Common myeloid progenitor, CD34-positive (primary cell): ENCODE measurements around the gene NR2C2.

Experiments
- CTCF ChIA-PET: fragments of 350-600 bp; sonication (Branson Sonifier 250); formaldehyde crosslinking; loops from one replicate; lab custom pipeline; 2021; ENCODE audit warnings: antibody characterized with exemption; lab: Charles Lee
- POLR2A ChIA-PET: fragments of 350-600 bp; sonication (Branson Sonifier 250); formaldehyde crosslinking; loops from one replicate; lab custom pipeline; 2021; ENCODE audit warnings: antibody characterized with exemption; lab: Charles Lee
- DNase-seq, 3 donors: peaks; one replicate each; pipeline versions ENCODE4 v3.0.0 to v3.0.0-alpha.2; 2013
- H3K27ac ChIP-seq, 2 experiments: 1 replicate in 1 of 2; 2 replicates in 1 of 2; pipeline ENCODE4 v1.7.0; 2013; ENCODE audit warnings: inconsistent platforms in 2 of 2, low read length in 2 of 2, mild to moderate bottlenecking in 2 of 2, low read depth in 1 of 2, moderate library complexity in 1 of 2; ENCODE audit not compliant: severe bottlenecking in 2 of 2, insufficient read depth in 1 of 2, poor library complexity in 1 of 2
- H3K27me3 ChIP-seq, 5 experiments: replicated peaks in 2 of 5; 1 replicate in 3 of 5; 2 replicates in 2 of 5; pipeline versions ENCODE4 v1.6.1 to v1.7.0; 2013; ENCODE audit warnings: low read length in 4 of 5, mild to moderate bottlenecking in 2 of 5, moderate library complexity in 2 of 5, inconsistent platforms in 1 of 5; ENCODE audit not compliant: insufficient read depth in 5 of 5, control insufficient read depth in 4 of 5
- H3K36me3 ChIP-seq, 4 experiments: 1 replicate in 2 of 4; 2 replicates in 2 of 4; pipeline versions ENCODE4 v1.6.1 to v1.7.0; 2013; ENCODE audit warnings: low read length in 3 of 4, control low read depth in 1 of 4, mild to moderate bottlenecking in 1 of 4; ENCODE audit not compliant: control insufficient read depth in 4 of 4, insufficient read depth in 4 of 4
- H3K4me1 ChIP-seq, 4 experiments: 1 replicate in 3 of 4; 2 replicates in 1 of 4; pipeline versions ENCODE4 v1.6.1 to v1.7.1; 2013; ENCODE audit warnings: low read length in 3 of 4, mild to moderate bottlenecking in 3 of 4, control low read depth in 1 of 4, inconsistent platforms in 1 of 4, moderate library complexity in 1 of 4; ENCODE audit not compliant: control insufficient read depth in 4 of 4, insufficient read depth in 4 of 4; ENCODE audit errors: control extremely low read depth in 1 of 4
- H3K4me3 ChIP-seq, 7 experiments: 1 replicate in 4 of 7; 2 replicates in 3 of 7; pipeline versions ENCODE4 v1.5.1 to v1.7.0; 2013; ENCODE audit warnings: mild to moderate bottlenecking in 7 of 7, low read length in 6 of 7, moderate library complexity in 6 of 7, inconsistent platforms in 2 of 7, low read depth in 2 of 7, control low read depth in 1 of 7; ENCODE audit not compliant: insufficient read depth in 4 of 7, control insufficient read depth in 1 of 7; ENCODE audit errors: extremely low read depth in 1 of 7
- H3K9me3 ChIP-seq, 5 experiments: 1 replicate in 4 of 5; 2 replicates in 1 of 5; pipeline versions ENCODE4 v1.6.1 to v1.7.1; 2013; ENCODE audit warnings: low read length in 4 of 5, mild to moderate bottlenecking in 2 of 5, inconsistent platforms in 1 of 5, low read depth in 1 of 5, moderate library complexity in 1 of 5; ENCODE audit not compliant: control insufficient read depth in 4 of 5, insufficient read depth in 2 of 5; ENCODE audit errors: control extremely low read depth in 1 of 5
- WGBS: methylation state at CpG from one replicate; pipeline ENCODE4 v1.1.5; 2013; ENCODE audit not compliant: insufficient coverage; 5-methylcytosine and 5-hydroxymethylcytosine counted together

The NR2C2 gene

DNA sequence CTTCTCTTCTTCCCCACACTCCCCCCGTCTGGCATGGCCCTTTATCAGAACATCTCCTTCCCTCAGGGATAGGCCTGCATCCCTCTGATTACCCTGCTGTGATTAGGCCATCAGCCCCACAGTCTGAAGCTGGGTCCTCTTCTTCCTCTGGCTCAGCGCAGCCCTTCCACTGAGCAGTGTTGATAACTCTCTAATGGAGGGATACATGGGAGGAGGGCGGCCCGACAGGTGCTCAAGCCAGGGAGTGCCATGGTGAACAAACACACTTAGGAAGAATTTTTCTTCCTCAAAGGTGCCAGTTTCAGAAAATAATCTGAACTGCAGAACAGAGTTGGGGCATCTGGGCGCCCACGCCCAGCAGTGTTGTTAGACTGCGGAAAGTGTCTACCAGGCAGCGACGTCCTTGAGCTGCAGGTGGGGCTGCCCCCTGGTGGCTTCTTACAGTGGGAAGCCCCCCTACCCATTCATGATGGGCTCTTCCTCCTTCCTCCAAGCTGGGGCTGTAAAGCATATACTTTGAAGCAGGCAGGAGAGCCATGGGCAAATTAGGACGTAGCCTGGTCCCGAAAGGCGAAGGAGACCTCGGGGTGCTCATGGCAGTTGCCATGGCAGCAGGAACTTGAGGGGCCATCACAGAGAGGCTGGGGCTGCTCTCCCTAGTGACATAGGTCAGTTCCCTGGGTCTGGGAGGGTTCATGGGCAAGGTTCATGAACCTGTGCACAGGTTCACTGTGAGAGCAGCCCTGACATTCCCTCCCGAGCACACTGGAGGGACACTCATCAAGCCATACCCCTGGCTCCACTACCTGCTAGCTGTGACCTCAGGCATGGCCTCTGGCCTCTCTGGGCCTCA, 33.2 kb upstream of the NR2C2 start:
- no peaks in the 10 kb centered on the region for H3K4me1 ChIP-seq
- no peak overlapping the region for H3K27ac ChIP-seq
- H3K27me3 ChIP-seq = no peaks in the 10 kb centered on the region
- ChIA-PET POLR2A (no interaction called here), CTCF (interaction anchor here (0.8 to 21.2 kb wide), 7 partner anchors 7 to 256 kb away, joined by 3 to 337 read pairs (median 4); no protein-coding TSS in a partner anchor)
- no peak overlapping the region for H3K4me3 ChIP-seq
- H3K36me3 ChIP-seq = peaks cover 0 to 53% (median 14%) of the 10 kb centered on the region in 4 experiments
- no peaks in the 10 kb centered on the region for H3K9me3 ChIP-seq
- DNase-seq = no peak
- WGBS = 91% methylated on average over 14 of the region's 14 CpGs

GRCh38 chr3:14914779-14915117, 32.6 kb upstream of the NR2C2 start:
- no peak overlapping the region for H3K4me3 ChIP-seq
- DNase-seq = no peak
- POLR2A ChIA-PET = no interaction called here
- no peaks in the 10 kb centered on the region for H3K27me3 ChIP-seq
- H3K9me3 ChIP-seq = no peaks in the 10 kb centered on the region
- H3K4me1 ChIP-seq = no peaks in the 10 kb centered on the region
- CTCF ChIA-PET = interaction anchor here (1.5 to 21.2 kb wide), 2 partner anchors 127 to 241 kb away, joined by 4 to 337 read pairs; no protein-coding TSS in a partner anchor
- peaks cover 0 to 56% (median 12%) of the 10 kb centered on the region in 4 experiments for H3K36me3 ChIP-seq
- 94% methylated on average over 4 of the region's 6 CpGs for WGBS
- no peak overlapping the region for H3K27ac ChIP-seq

- H3K9me3 ChIP-seq = no peaks in the 10 kb centered on the region
- ChIA-PET CTCF (interaction anchor here (0.9 to 21.2 kb wide), 6 partner anchors 13 to 233 kb away, joined by 3 to 337 read pairs (median 4); no protein-coding TSS in a partner anchor), POLR2A (no interaction called here)
- peaks cover 0 to 54% (median 12%) of the 10 kb centered on the region in 4 experiments for H3K36me3 ChIP-seq
- no peak overlapping the region for H3K4me3 ChIP-seq
- peak; percentile 15 to 47 (median 34) for DNase-seq
- WGBS = 100% methylated on average over 3 of the region's 3 CpGs
- H3K27ac ChIP-seq = no peak overlapping the region
- H3K4me1 ChIP-seq = no peaks in the 10 kb centered on the region
- H3K27me3 ChIP-seq = no peaks in the 10 kb centered on the region
Observed at GRCh38 chr3:14915636-14916222, 31.7 kb upstream of the NR2C2 start.

DNA sequence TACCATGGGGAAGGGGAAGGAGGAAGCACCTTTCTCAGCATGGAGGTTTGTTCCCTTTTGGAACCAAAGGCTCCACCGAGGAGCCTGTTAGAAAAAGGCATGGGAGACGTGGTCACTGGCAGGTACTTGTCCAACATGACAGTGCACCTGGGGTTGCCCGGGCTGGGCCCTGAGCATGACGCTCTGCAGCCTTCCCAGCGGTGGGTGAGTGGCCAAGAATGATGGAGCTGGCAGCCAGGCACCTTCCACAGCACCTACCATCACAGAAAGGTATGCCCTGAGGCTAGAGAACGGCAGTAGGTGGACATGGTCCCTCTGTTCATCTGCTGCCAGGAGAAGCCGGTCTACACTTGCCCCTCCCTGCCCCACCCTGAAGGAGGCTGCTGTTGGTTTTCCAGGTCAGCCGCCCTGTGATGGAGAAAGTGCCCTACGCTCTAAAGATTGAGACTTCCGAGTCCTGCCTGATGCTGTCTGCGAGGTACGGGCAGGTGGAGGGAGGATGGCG, 29.0 kb upstream of the NR2C2 start:
- Histone ChIP-seq H3K9me3 (no peaks in the 10 kb centered on the region), H3K27me3 (no peaks in the 10 kb centered on the region), H3K36me3 (peaks cover 0 to 47% (median 13%) of the 10 kb centered on the region in 4 experiments), H3K27ac (no peak overlapping the region), H3K4me3 (no peak overlapping the region), H3K4me1 (peaks cover 0 to 7% (median 2%) of the 10 kb centered on the region in 4 experiments)
- 89% methylated on average over 11 of the region's 13 CpGs for WGBS
- CTCF ChIA-PET = interaction anchor here (1.0 to 21.2 kb wide), 6 partner anchors 11 to 252 kb away, joined by 3 to 337 read pairs (median 3); no protein-coding TSS in a partner anchor
- POLR2A ChIA-PET = no interaction called here
- DNase-seq = no peak

DNA sequence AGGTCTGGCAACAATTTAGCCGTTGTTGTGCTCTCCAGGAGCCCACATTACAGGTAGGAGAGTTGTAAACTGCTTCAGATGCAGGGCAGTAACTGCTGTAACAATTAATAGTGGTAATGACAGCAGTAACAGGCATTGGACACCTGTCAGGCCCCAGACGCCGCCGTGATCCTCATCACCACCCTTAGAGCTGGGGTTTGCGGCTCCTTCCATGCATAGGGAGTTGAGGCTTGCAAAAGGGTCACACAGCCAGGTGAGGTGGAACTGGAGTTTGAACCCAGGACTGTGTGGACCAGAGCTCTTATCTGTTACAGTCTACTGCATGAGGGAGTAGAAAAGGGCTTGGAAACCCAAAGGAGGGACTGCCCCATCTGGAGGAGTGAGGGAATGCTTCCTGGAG, 26.8 kb upstream of the NR2C2 start:
- CTCF ChIA-PET = interaction anchor here (1.1 to 21.2 kb wide), 21 partner anchors 8 to 372 kb away, joined by 3 to 337 read pairs (median 6); partner anchors contain the start of genes C3orf20 and NR2C2
- Histone ChIP-seq H3K27me3 (no peaks in the 10 kb centered on the region), H3K4me3 (no peak overlapping the region), H3K36me3 (peaks cover 0 to 52% (median 16%) of the 10 kb centered on the region in 4 experiments), H3K9me3 (no peaks in the 10 kb centered on the region), H3K27ac (no peak overlapping the region), H3K4me1 (peaks cover 0 to 7% (median 2%) of the 10 kb centered on the region in 4 experiments)
- WGBS = 91% methylated on average over 5 of the region's 5 CpGs
- DNase-seq = no peak
- POLR2A ChIA-PET = no interaction called here

- CTCF ChIA-PET = interaction anchor here (0.7 to 21.2 kb wide), 33 partner anchors 8 to 372 kb away, joined by 3 to 337 read pairs (median 5); partner anchors contain the start of genes C3orf20 and NR2C2
- POLR2A ChIA-PET = interaction anchor here (0.6 kb wide), 1 partner anchor 521 kb away, joined by 3 read pairs; no protein-coding TSS in a partner anchor
- Histone ChIP-seq H3K9me3 (no peaks in the 10 kb centered on the region), H3K4me3 (no peak overlapping the region), H3K27ac (no peak overlapping the region), H3K27me3 (no peaks in the 10 kb centered on the region), H3K36me3 (peaks cover 0 to 54% (median 15%) of the 10 kb centered on the region in 4 experiments), H3K4me1 (peaks cover 0 to 7% (median 2%) of the 10 kb centered on the region in 4 experiments)
- WGBS = 26% methylated on average over 10 of the region's 10 CpGs
- DNase-seq = peak; percentile 85 to 91 (median 88)
Observed at GRCh38 chr3:14921034-14921616, 26.3 kb upstream of the NR2C2 start.
